ENCODE measurements around the gene DCC. TPM values are rescaled to one million over a fixed set of nuclear protein-coding genes. Genes with fewer than 3 reads are reported as not detected.

The DCC gene
- total and polyA plus RNA-seq, 12 donors: under 0.01 to 0.89 (median 0.09) TPM; not detected in 8

DNA sequence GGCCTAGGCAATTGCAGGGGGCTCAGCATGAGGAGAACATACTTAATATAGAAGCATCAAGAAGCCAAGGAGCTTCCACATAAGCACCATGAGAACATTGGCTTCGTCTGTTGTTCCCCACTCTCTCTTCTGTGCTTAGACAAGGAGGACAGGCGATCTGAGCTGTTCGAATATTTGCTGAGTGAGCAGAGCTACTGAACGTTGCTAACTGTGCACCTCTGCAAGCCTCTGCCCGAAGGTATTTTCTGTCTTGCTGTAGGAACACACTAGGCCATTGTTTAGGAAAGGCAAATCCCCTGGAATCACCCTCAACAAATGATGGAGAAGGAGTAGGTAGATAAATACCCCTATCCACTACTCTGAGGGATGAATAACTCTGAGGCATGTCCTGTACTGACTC is 813.8 kb downstream of the DCC start:
- Histone ChIP-seq H3K9me3 (no peaks in the 10 kb centered on the region), H3K36me3 (no peaks in the 10 kb centered on the region), H3K27me3 (peaks cover 0 to 5% (median 0%) of the 10 kb centered on the region in 7 donors), H3K4me1 (no peaks in the 10 kb centered on the region), H3K27ac (no peak overlapping the region), H3K4me3 (no peak overlapping the region)
- intact Hi-C loops (cut with DNase I): no loop called here
- TF ChIP-seq, protein P1, sequence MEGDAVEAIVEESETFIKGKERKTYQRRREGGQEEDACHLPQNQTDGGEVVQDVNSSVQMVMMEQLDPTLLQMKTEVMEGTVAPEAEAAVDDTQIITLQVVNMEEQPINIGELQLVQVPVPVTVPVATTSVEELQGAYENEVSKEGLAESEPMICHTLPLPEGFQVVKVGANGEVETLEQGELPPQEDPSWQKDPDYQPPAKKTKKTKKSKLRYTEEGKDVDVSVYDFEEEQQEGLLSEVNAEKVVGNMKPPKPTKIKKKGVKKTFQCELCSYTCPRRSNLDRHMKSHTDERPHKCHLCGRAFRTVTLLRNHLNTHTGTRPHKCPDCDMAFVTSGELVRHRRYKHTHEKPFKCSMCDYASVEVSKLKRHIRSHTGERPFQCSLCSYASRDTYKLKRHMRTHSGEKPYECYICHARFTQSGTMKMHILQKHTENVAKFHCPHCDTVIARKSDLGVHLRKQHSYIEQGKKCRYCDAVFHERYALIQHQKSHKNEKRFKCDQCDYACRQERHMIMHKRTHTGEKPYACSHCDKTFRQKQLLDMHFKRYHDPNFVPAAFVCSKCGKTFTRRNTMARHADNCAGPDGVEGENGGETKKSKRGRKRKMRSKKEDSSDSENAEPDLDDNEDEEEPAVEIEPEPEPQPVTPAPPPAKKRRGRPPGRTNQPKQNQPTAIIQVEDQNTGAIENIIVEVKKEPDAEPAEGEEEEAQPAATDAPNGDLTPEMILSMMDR (IDR thresholded peaks at IDR 0.05): no peak
- ATAC-seq: no peak
- WGBS, 2 donors: 74 to 80% methylated on average over 5 of the region's 5 CpGs
- DNase-seq: no peak

DNA sequence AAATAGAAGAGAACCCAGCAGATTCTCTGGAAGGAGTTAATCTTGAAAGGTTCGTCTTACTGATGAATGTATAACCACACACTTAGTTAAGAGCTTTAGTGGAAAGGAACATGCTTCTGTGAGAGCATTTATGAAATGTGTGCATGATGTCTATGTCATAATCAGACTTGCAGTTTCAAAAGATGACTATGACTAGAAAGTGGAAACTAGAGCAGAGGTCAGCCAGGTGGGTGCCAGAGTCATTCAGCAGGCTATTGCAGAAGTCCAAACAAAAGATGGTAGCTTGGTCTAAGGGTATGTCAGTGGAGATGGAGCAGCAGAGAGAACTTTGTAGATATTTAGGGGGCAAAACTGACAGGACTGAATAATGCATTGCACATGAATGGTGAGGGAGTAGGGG is 825.8 kb downstream of the DCC start:
- WGBS, 2 donors: 69% methylated on average over 1 of the region's 1 CpG
- no peak overlapping the region for H3K4me3 ChIP-seq

DNA sequence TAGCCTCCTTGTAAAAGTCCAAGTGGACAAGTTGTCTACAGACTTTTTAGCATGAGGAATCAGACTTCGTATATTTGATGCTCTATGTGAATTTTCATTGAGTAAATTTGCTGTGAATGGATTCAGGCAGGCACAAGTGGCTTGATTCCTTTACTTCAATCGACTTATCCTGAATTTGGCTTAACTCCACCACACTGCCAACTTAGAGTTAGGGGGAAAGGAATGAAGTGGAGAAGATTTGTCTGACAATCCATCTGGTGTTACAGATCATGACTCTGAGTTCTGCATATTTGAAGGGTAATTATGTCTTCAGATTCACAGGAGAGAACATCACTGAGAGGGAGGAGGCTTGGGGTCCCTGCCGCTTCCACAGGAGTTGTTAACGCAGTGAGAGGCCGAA is 829.3 kb downstream of the DCC start:
- no peak for DNase-seq
- H3K27me3 ChIP-seq: no peaks in the 10 kb centered on the region
- no peaks in the 10 kb centered on the region for H3K36me3 ChIP-seq
- H3K4me3 ChIP-seq: no peak overlapping the region
- WGBS, 2 donors: 76 to 81% methylated on average over 5 of the region's 5 CpGs
- intact Hi-C loops (cut with DNase I): no loop called here
- no peak for ATAC-seq
- TF ChIP-seq, protein P1 (IDR thresholded peaks at IDR 0.05): no peak
- no peak overlapping the region for H3K27ac ChIP-seq
- H3K4me1 ChIP-seq: no peaks in the 10 kb centered on the region
- peaks cover 0 to 4% (median 0%) of the 10 kb centered on the region in 11 donors for H3K9me3 ChIP-seq

More for the DNA sequence above, 825.8 kb downstream of the DCC start:
- H3K9me3 ChIP-seq: no peaks in the 10 kb centered on the region
- H3K36me3 ChIP-seq: no peaks in the 10 kb centered on the region
- no peak for ATAC-seq
- H3K4me1 ChIP-seq: no peaks in the 10 kb centered on the region
- intact Hi-C loops (cut with DNase I): no loop called here
- DNase-seq: no peak
- no peaks in the 10 kb centered on the region for H3K27me3 ChIP-seq
- no peak overlapping the region for H3K27ac ChIP-seq
- TF ChIP-seq, protein P1 (IDR thresholded peaks at IDR 0.05): no peak

DNA sequence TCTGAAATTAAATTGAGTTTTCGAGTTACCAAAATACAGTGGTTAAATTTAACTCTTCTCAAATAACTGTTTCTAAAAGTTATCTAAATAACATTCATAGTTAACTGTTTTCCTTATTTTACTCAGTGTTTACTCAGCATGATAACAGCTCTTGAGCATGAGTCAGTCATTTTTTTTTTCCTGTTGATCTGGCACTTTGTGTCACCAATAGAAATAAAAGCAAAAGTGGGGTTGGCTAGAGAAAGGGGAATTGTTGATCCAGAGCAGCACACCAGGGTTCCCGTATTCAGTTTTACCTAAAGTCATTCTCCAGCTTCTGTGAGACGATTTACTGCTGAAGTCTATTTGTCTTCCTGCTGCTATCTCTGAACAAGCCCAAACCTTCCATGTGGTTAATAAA is 851.6 kb downstream of the DCC start:
- TF ChIP-seq, protein P1 (IDR thresholded peaks at IDR 0.05): no peak
- no peaks in the 10 kb centered on the region for H3K27me3 ChIP-seq
- H3K4me3 ChIP-seq: no peak overlapping the region
- H3K36me3 ChIP-seq: no peaks in the 10 kb centered on the region
- WGBS, 2 donors: 40 to 44% methylated on average over 3 of the region's 3 CpGs
- intact Hi-C loops (cut with DNase I): no loop called here
- no peaks in the 10 kb centered on the region for H3K4me1 ChIP-seq
- no peak overlapping the region for H3K27ac ChIP-seq
- DNase-seq (no peak), ATAC-seq (no peak)
- H3K9me3 ChIP-seq: no peaks in the 10 kb centered on the region

DNA sequence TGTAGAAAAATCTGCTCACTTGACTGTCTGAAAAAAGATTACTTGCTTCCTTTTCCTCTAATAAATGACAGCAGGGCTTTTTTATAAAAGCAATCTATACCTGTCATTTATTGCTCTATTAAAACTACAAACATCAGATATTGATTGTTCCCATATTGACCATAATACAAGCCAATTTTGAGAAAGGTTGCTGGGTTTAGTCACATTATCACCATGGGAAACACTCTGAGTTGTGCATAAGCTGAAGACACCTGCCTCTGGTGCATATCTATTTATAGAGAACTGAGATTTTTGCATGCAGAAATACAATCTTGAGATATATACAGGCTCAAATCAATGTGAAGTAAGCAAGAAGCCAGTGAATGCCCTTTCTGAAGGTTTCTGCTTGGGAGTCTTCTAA is 853.9 kb downstream of the DCC start:
- Histone ChIP-seq H3K4me3 (no peak overlapping the region), H3K27ac (no peak overlapping the region), H3K9me3 (no peaks in the 10 kb centered on the region), H3K4me1 (no peaks in the 10 kb centered on the region), H3K27me3 (no peaks in the 10 kb centered on the region), H3K36me3 (no peaks in the 10 kb centered on the region)
- intact Hi-C loops (cut with DNase I): no loop called here
- no peak for ATAC-seq
- TF ChIP-seq, protein P1 (IDR thresholded peaks at IDR 0.05): no peak
- DNase-seq: no peak
